Smooth muscle cell (in vitro differentiated cells): ENCODE results near the gene RASAL3. TPM values are rescaled to one million over a fixed set of nuclear protein-coding genes. Genes with fewer than 3 reads are reported as not detected.

Source experiments
- DNase-seq: peaks from one replicate; lab custom pipeline; 2025; ENCODE audit not compliant: unreplicated experiment; lab: John Stamatoyannopoulos, UW
- H2AFZ ChIP-seq: fragments of 200-600 bp; sonication (generic); 2 replicates; pipeline ENCODE4 v1.6.0; 2016; ENCODE audit warnings: antibody characterized with exemption, low read depth, mild to moderate bottlenecking
- H3F3A ChIP-seq: fragments of 200-600 bp; sonication (generic); 2 replicates; pipeline ENCODE4 v1.6.0; 2017; ENCODE audit warnings: antibody characterized with exemption, low read depth
- H3K27ac ChIP-seq: fragments of 200-600 bp; sonication (generic); 2 replicates; pipeline ENCODE4 v1.5.1; 2016; ENCODE audit warnings: low read depth, mild to moderate bottlenecking
- H3K27me3 ChIP-seq: fragments of 200-600 bp; sonication (generic); 2 replicates; pipeline ENCODE4 v1.6.1; 2016; ENCODE audit warnings: low read depth, mild to moderate bottlenecking
- H3K36me3 ChIP-seq: fragments of 200-600 bp; sonication (generic); 2 replicates; pipeline ENCODE4 v1.5.1; 2016; ENCODE audit warnings: low read depth
- H3K4me1 ChIP-seq: fragments of 200-600 bp; sonication (generic); 2 replicates; pipeline ENCODE4 v1.5.1; 2016; ENCODE audit warnings: low read depth
- H3K4me2 ChIP-seq: fragments of 200-600 bp; sonication (generic); 2 replicates; pipeline ENCODE4 v1.6.0; 2016; ENCODE audit warnings: mild to moderate bottlenecking
- H3K4me3 ChIP-seq: fragments of 200-600 bp; sonication (generic); 2 replicates; pipeline ENCODE4 v1.5.1; 2016; ENCODE audit warnings: mild to moderate bottlenecking
- H3K79me2 ChIP-seq: fragments of 200-600 bp; sonication (generic); 2 replicates; pipeline ENCODE4 v1.6.0; 2016; ENCODE audit warnings: low read depth, mild to moderate bottlenecking
- H3K9ac ChIP-seq: fragments of 200-600 bp; sonication (generic); 2 replicates; pipeline ENCODE4 v1.6.0; 2016; ENCODE audit warnings: low read depth
- H3K9me3 ChIP-seq: fragments of 200-600 bp; sonication (generic); replicated peaks from 2 replicates; pipeline ENCODE4 v1.5.1; 2016; ENCODE audit warnings: low read depth
- H4K20me1 ChIP-seq: fragments of 200-600 bp; sonication (generic); 2 replicates; pipeline ENCODE4 v1.6.0; 2016; ENCODE audit warnings: low read depth
- CTCF ChIP-seq: fragments of 200-600 bp; sonication (generic); IDR thresholded peaks from 2 replicates; pipeline ENCODE4 v1.5.1; 2017; ENCODE audit warnings: borderline replicate concordance, mild to moderate bottlenecking, antibody characterized with exemption; ENCODE audit not compliant: insufficient read depth, poor library complexity, severe bottlenecking
- WGBS: methylation state at CpG from one replicate; pipeline ENCODE4 v1.1.7; 2016; ENCODE audit warnings: low lambda C conversion rate; 5-methylcytosine and 5-hydroxymethylcytosine counted together
- polyA plus RNA-seq: library from polyadenylated mRNA; unstranded; fragments of >200 nt; fragmentation: Nextera tagmentation; extraction: Ambion mirVana; gene quantifications from 2 replicates; pipeline ENCODE4 v1.2.1, GENCODE V29; 2016
- total RNA-seq: library from RNA; depleted of rRNA; stranded (reverse); fragments of >200 nt; gene quantifications from 2 replicates; pipeline ENCODE4 v1.2.3, GENCODE V29; 2014

RASAL3 gene
- total and polyA plus RNA-seq, 2 experiments from 2014 or later: 0.24 TPM; not detected in 1

- no peaks in the 10 kb centered on the region for H3K27me3 ChIP-seq
- no peak for DNase-seq
- no peak overlapping the region for H3K9ac ChIP-seq
- H4K20me1 ChIP-seq: no peaks in the 10 kb centered on the region
- no peaks in the 10 kb centered on the region for H3F3A ChIP-seq
- H3K4me3 ChIP-seq: no peak overlapping the region
- H3K36me3 ChIP-seq: no peaks in the 10 kb centered on the region
- H3K9me3 ChIP-seq: no peaks in the 10 kb centered on the region
- H3K4me1 ChIP-seq: no peaks in the 10 kb centered on the region
- H3K27ac ChIP-seq: no peak overlapping the region
- 71% methylated on average over 10 of the region's 14 CpGs for WGBS
- no peaks in the 10 kb centered on the region for H3K79me2 ChIP-seq
- no peak overlapping the region for H2AFZ ChIP-seq
- TF ChIP-seq CTCF: no peak
- H3K4me2 ChIP-seq: no peak overlapping the region
Observed at GRCh38 chr19:15507068-15508034, 43.0 kb upstream of the RASAL3 start.

GRCh38 chr19:15506074-15506571 lies 41.8 kb upstream of the RASAL3 start:
- H3K9ac ChIP-seq: no peak overlapping the region
- H3K9me3 ChIP-seq: no peaks in the 10 kb centered on the region
- no peaks in the 10 kb centered on the region for H3K79me2 ChIP-seq
- no peak overlapping the region for H2AFZ ChIP-seq
- H4K20me1 ChIP-seq: no peaks in the 10 kb centered on the region
- no peaks in the 10 kb centered on the region for H3F3A ChIP-seq
- no peaks in the 10 kb centered on the region for H3K27me3 ChIP-seq
- H3K27ac ChIP-seq: no peak overlapping the region
- no peaks in the 10 kb centered on the region for H3K4me1 ChIP-seq
- 66% methylated on average over 5 of the region's 5 CpGs for WGBS
- TF ChIP-seq CTCF: no peak
- H3K4me2 ChIP-seq: no peak overlapping the region
- no peak overlapping the region for H3K4me3 ChIP-seq
- DNase-seq: no peak
- H3K36me3 ChIP-seq: no peaks in the 10 kb centered on the region

GRCh38 chr19:15502264-15502663 lies 37.9 kb upstream of the RASAL3 start:
- Histone ChIP-seq H3K4me1 (no peaks in the 10 kb centered on the region), H3K36me3 (no peaks in the 10 kb centered on the region), H3K79me2 (no peaks in the 10 kb centered on the region), H3K4me2 (no peak overlapping the region), H2AFZ (no peak overlapping the region), H3K4me3 (no peak overlapping the region), H3K27me3 (no peaks in the 10 kb centered on the region), H3F3A (no peaks in the 10 kb centered on the region), H3K9me3 (no peaks in the 10 kb centered on the region), H3K9ac (no peak overlapping the region), H3K27ac (no peak overlapping the region), H4K20me1 (no peaks in the 10 kb centered on the region)
- DNase-seq: no peak
- 100% methylated on average over 1 of the region's 1 CpG for WGBS
- TF ChIP-seq CTCF: no peak
